ENCODE data around the gene MNAT1.
"Not testable (repeated sequence)": the region's sequence is repeated elsewhere in the genome, so short reads cannot be mapped to it uniquely, and the experiment has no call there.

The MNAT1 gene

DNA sequence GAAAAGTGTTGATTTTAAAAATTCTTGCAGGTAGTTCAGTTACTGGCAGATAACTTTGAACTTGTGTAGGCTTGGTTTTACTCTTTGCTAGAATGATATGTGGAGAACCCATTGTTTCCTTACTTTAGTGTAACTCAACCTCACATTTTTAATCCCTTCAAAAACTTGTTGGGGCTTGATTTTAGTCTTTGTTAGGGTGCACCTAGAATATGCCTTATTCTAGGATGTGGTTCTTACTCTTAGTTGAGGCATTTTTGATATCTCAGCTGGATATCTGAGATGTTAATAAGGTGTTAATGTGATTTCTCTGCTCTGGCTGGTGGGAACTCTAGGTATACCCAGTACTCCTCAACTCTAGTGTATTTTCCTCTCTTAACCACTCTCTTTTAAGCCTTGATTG, 10.0 kb downstream of the MNAT1 start:
- DNase-seq: no peak

DNA sequence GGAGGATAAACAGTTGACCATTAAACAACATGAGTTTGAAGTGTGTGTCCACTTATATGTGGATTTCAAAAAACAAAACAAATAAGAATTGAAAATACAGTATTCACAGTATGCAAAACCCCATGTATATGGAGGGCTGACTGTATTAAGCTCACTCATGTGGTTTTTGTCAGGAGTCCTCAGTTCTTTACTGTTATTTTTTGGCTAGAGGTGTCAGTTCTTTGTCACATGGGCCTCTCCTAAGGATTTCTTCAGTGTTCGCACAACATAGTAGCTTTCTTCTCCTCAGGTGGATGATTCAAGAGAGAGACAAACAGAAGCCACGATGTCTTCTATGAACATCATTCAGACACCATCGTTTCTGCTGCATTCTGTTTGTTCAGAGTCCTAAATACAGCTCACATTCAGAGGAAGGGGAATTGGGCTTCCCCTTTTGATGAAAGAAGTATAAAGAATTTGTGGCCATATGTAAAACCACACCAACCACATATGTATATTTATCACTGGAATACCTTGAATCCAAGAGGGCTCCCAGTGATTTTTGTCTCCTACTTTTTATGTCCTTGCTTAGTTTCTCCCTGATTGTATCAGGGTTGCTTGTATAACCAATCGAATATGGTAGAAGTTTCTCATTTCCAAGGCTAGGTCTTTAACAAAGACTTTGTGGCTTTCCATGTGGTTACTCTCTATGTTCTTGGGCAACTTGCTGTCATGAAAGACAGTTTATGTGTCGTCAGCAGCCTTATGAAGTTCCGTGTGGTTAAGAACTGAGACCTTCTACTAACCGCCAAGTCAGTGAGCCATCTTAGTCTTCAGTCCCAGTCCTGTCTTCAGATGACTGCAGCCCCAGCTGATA, 18.9 kb downstream of the MNAT1 start:
- peak; percentile 58 for DNase-seq

DNA sequence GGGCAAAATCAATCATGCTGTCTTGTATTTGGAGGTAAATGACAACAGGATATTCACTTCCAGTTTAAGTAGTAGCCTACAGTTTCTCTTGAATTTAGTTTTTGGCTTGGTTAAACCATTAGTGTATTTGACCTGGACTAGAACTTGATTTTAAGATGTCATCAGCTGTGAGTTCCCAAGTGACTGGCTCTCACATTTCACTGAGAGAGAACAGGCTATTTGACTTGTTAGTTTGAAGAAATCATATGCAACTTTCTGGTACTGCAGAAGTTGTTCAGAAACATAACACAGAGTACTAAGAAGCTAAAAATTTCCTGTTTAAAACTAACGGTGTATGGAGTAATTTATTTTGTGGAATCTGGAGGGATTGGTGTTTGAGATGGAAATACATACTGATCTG, 22.3 kb downstream of the MNAT1 start:
- no peak for DNase-seq

DNA sequence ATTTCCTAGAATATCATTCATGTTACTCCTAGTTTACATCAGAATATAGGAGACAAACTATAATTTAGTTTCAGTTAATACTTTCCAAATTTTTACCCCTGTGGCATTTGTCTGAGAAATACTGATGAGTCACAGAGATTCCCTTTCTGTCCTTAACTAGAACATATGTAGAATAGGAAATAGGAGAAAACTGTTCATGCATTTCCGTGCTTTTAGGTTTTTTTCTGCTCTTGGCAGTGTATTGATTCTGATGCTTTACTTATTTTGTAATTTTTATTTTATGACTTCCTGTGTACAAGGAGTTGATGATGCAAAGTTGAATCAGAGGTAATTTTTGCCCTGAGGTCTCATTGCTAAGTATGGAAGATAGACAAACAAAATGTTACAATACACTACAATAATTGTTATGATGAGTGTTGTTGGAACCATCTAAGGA, 23.0 kb downstream of the MNAT1 start:
- no peak for DNase-seq

DNA sequence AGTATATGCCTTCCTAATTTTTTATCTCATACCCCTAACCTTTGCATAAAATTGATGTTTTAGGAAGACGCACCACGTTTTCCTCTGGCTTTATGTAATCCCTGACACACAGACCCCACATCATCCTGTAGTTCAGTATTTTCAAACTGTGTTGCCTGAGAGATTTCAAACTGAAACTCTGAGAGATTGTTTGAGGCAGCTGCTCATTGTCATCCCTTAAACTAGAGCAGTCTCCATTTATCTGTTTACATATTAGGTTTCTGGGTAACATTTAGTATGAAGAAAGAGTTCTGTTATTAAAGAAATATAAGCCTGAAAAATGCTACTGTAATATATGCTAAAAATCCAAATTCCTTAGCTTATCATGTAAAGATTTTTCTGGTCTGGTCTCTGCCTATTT, 24.3 kb downstream of the MNAT1 start:
- no peak for DNase-seq

DNA sequence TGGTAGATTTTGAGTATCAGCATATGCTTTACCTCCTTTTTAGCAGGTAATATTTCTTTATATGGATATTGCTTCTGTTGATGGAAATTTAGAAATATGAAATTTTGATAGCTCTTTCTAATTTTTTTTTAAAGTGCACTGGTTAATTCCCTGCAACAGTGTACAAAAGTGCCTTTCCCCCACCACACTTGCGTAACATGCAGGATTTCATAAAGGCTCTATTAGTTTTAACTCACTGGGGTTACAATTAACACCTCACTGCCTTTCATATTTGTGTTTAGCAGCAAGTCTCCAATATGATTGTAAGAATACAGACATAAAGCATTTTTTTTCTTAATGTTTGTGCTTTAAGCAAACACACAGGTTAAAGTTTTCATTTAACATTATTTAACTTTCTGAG, 25.6 kb downstream of the MNAT1 start:
- no peak for DNase-seq

DNA sequence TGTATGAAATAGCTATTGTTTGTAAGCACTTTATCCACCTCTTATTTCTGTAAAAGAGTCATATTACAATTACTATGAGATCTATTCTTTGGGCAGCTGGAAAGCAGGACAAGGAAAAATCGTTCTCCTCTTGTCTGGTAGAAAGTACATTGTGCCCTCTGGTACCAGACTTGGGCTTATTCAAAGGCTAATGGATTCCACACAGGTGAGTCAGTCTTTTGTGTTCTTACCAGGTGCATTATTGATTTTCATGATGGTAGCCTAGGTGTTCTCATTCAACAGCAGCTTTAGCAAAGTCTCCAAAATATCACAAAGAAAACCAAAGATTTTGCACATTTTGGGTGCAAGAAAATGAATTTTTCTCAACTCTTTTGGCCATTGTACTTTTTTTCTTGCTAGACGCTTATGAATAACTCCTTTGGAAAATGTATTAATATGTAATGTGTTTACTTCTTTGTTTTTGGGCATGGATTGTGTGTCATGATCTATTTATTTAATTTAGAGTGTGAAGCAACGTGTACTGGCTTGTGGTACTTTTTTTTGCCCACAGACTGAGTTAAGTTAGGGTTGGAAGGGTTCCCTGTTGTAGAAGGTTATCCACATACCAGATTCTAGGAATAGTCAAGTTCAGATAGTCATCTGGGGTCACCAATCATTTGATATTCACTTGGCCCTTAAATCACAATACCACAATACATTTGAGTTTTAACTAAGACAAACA, 26.2 kb downstream of the MNAT1 start:
- no peak for DNase-seq

DNA sequence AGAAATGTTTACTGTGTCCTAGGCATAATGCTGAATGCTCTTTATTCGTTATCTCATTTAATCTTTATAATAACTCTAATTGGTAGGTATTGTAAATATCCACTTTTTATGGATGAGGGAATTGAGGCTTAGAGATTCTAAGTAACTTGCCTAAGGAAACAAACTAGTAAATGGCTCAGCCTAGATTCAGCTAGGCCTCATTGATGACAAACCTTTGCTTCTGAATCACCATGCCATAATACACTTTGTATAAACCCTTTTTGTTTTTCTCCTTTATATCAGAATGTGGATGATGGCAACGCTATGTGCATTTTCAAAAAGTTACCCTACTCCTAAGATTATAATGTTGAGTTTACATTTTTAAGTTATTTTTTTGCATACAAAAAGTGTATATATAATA, 34.0 kb downstream of the MNAT1 start:
- DNase-seq: no peak

DNA sequence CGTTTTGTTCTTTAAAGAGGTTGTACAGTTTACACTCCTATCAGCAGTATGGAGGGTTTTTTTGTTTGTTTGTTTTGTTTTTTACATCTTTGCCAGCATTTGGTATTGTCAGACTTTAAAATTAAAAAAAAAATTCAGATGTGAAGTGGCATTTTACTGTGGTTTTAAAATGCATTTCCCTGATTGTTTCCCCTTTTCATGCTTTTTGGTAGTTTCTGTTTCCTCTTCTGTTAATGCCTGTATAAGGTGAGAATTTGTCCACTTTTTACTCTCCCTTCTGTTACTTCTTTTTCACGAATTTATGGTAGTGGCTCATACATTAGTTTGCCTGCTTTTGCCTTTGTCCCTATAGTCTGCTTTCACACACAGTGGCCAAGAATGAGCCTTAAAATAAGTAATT, 36.6 kb downstream of the MNAT1 start:
- no peak for DNase-seq

DNA sequence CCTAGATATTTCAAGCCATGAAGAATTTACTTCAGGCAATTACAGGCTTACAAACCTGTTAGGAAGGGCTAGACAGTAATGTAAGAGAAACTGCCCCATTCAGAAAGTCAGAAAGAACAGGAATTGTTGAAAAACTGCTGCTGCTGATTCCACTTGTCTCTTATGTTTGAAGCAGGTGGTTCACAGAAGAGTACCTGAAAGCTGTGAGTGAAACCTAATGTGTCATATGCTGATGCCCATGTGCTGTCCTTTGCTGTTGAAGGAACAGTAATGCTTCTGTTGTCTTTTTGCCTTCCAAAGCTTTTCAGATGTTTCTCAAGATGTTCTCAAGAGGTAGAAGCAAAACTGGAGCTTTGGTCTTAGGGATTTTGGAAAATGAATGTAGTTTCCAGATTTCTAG, 39.0 kb downstream of the MNAT1 start:
- no peak for DNase-seq

DNA sequence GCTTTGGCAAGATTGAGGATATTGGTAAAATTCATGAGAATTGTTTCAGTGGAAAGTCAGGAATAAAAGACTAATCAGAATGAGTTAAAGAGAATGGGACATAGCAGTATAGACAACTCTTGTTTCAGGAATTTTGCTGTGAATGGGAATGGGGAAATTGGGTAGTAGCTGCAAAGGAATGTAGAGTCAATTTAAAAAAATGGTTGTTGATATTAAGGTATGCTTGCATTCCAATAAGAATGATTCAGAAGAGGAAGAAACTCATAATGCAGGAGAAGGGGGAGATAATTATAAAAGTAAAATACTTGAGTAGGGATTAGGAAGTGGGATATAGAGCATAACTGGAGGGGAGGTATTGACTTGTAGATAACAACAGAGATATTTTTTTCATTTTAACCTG, 40.7 kb downstream of the MNAT1 start:
- DNase-seq: no peak

DNA sequence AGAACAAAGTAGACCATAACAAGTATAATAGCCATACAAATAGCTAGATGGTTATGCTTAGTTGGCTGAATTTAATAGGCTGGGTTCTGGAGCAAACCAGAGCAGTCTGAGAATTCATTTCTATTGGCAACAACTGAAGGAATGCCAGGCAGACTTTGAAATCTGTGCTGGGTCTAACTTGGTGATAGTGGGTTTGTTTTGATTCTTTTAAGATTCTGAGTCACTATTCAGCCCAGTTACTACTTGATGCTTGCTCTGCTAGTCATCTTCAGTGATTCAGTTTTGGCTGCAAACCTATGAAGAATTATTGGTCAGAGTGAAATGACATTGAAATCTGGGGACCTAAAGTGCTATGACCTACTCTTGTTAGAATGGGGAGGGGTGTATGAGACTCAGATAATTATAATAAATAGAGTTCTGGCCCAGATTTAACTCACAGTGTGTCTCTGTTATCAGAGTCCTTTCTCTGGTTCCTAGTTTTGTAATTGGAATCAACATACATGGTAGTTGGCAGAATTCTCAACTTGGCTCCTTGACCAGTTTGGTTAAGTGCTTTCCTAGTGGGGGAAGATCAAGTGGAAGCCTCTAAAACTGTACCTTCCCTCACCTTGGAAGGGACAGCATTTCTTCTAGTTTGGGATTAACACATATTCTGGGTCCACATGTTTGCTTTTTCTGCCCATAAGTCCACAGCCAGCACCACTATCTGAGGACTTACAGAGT, 43.5 kb downstream of the MNAT1 start:
- DNase-seq: no peak

DNA sequence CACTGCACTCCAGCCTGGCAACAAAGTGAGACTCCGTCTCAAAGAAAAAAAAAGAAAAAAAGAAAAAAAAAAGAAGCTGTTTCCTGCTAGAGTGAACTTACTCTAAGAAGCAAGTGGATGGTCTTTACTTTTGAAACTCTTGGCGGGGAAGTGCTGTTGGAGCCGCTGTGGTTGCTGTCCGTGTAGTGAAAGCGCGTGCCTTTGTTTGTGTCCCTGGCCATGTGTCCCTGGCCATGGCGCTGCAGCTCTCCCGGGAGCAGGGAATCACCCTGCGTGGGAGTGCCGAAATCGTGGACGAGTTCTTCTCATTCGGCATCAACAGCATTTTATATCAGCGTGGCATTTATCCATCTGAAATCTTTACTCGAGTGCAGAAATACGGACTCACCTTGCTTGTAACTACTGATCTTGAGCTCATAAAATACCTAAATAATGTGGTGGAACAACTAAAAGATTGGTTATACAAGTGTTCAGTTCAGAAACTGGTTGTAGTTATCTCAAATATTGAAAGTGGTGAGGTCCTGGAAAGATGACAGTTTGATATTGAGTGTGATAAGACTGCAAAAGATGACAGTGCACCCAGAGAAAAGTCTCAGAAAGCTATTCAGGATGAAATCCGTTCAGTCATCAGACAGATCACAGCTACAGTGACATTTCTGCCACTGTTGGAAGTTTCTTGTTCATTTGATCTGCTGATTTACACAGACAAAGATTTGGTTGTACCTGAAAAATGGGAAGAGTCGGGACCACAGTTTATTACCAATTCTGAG, 45.4 kb downstream of the MNAT1 start:
- DNase-seq: not testable (repeated sequence)

DNA sequence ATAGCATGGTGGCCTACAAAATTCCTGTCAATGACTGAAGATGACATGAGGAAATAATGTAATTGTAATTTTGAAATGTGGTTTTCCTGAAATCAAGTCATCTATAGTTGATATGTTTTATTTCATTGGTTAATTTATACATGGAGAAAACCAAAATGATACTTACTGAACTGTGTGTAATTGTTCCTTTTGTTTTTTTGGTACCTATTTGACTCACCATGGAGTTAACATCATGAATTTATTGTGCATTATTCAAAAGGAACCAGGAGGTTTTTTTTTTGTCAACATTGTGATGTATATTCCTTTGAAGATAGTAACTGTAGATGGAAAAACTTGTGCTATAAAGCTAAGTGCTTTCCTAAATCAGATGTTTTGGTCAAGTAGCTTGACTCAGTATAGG, 46.0 kb downstream of the MNAT1 start:
- not testable (repeated sequence) for DNase-seq

DNA sequence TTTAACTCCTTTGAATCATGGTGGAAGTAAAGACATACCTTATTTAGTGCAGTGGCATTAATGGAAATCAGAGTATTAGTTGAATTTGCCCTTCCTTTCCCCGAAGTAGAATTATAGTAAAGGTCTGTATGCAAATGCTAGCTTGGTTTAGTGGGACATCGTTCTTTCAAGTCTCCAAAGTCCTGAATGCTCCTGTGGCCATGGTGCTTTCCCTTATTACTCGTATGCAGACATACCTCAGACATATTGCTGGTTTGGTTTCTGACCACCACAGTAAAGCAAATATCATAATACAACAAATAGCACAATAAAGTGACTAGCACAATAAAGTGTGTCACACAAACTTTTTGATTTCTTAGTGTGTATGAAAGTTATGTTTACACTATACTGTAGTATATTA, 52.3 kb downstream of the MNAT1 start:
- no peak for DNase-seq

DNA sequence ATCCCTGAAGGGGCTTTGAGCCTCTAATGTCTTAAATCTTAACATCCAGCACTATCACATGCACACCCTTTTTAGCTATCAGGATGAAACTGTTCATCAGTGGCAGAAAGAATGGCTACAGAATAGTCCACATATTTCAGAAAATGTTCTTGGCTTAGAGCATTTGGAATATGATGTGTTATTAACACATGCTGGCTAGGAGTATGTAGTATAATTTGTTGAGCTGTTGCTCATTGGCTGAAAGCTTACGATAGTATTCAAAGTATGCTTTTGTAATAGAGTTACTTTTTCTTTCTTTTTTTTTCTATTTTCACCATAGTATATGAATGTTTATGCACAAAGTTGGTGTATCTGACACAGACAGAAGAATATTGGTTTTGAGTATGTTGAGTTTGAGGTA, 55.1 kb downstream of the MNAT1 start:
- DNase-seq: no peak

DNA sequence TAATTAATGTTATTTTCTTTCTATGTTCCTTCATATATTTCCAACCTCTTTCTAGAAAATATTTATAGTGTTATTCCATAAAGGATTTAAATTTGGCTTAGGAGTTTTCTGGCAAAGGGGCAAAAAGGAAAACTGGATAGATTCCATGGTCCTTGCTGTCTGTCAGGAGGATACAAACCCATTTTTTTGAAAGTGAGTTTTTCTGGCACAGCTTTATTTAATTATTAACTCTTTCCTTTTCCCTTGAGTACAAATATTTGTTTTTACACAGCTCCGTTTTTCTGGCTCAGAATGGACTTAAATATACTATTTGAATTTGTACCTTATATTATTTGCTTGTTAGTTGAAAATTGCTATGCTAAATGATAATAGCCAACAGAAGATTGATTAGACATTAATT, 56.3 kb downstream of the MNAT1 start:
- DNase-seq: no peak

DNA sequence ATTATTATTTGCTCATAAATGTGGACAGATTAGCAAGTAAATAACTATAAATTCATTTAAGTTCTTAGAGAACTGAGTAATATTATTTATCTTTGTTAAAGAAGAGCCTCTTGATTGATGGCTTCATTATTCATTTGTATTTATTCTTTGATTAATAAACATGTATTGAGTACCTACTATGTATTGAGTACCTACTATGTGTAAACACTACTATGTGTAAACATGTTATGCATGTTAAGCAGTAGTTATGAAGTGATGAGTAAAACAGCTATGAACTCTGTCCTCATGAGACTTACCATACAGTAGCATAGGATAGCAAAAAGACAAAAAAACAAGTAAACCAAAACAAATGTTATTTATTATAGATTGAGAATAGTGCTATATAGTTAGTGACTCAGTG, 61.9 kb downstream of the MNAT1 start:
- DNase-seq: no peak

DNA sequence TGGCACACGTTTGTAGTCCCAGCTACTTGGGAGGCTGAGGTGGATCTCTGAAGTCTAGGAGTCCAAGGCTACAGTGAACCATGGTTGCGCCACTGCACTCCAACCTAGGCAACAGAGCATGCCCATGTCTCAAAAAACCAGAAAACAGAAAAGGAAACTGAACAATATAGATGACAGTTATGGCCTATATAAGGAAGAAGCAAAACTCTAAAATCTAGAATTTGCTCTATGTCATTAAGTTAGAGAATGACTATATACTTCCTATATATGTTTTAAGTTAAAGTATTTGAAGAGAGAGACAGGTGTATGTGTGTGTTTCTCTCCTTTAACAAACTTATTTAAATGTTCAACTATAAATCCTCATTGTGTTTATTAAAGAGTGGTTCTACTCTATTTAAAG, 65.8 kb downstream of the MNAT1 start:
- DNase-seq: no peak

DNA sequence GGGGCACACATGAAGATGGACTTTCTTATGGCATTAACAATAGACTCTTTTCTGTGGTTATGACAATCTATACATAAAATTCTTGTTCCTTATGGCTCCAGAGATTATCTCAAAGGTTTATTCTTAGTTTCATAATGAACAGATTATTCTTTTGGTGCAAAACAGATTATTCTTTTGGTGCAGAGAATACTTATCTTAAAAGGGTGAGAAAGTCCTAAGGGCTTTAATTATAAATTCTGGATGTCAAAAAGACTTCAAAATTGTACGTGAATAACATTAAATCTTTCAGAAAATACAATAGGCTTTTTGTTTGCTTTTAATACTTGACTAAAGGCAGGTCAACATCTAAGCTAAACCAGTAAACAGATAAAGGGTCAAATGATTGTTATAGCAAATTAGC, 69.3 kb downstream of the MNAT1 start:
- no peak for DNase-seq

DNA sequence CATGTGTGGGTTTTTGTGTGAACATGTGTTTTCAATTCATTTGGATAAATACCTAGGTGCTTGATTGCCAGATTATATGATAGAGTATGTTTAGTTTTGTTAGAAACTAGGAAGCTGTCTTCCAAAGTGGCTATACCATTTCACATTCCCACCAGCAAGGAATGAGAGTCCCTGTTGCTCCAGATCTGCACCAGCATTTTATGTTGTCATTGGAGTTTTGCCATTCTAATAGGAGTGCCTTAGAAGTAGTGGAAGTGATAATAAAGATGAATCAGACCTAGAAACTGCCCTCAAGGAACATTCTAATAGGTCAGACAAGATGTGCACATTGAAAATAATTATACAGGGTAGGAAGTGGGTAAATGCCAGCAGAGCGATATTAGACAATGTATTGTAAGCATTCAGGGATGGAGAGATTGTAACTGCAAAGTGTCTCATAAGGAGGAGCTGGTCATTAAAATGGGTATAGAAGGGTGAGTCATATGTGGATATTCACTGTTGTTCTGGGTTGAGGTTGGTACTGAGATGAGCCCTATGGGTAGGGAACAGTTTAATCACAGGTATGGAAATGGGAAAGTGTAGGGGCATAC, 71.4 kb downstream of the MNAT1 start:
- DNase-seq: no peak

DNA sequence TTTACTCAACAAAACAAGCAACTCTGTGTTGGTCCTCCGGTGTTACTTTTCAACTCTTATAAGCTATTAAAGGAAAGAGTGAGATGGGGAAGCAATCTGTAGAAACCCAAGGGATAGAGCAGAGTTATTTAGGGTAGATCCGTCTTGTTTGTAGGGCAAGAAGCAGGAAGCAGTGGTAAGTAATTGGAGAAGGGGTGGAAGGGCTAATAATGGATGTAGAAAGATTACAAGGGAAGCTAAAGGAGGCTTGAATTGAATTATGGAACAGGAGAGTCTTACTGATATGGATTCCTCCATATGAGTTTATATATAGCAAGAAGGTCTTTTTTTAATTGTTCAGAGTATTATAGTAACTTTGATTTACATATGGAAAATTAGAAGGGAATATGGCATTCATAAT, 72.7 kb downstream of the MNAT1 start:
- no peak for DNase-seq

DNA sequence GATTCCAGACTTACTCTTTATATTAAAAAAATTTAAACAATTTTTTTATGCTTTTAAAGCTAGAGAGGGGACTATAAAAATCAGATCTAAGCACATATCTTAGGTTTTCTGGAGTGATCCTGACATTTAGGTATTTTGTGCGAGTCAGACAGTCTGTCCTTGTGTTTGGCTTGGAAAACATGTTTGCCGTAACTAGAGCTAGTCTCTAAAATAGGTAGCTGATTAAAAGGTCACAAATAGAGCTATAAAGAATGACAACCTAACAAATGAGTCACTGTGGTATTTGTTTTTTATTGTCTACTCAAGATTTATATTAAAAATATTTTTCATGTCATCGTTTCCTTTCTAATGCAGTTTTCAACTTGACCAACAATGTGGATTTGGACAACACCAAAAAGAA, 73.4 kb downstream of the MNAT1 start:
- no peak for DNase-seq

All from stimulated activated CD4-positive, alpha-beta T cell treated with anti-CD3 and anti-CD28 coated beads, Interleukin-15, amount 100 ng/mL, for 24 hours (primary cell).